ENCODE results near the gene GCSAM.

Gene GCSAM

DNA sequence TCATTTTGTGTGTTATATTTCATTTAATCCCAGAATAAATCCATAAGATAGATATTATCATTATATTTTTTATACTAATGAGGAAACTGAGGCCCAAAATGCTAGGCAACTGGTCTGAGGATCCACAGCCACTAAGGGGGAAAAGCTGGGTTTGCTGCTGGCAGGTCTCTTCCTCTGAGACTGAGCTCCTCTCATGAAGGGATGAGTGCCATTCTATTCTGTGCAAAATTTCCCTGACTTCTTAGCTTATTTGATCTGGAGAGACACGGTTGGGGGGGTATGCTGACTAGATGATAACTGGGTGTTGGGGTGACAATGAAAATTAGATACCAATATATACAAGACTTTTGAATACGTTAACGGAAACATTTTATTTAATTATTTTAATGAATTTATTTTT lies 1.9 kb downstream of the GCSAM start:
- peak overlapping the region; percentile 68 for H3K4me3 ChIP-seq (ENCODE audit: low read depth, low read length)
- TF ChIP-seq, protein P1, sequence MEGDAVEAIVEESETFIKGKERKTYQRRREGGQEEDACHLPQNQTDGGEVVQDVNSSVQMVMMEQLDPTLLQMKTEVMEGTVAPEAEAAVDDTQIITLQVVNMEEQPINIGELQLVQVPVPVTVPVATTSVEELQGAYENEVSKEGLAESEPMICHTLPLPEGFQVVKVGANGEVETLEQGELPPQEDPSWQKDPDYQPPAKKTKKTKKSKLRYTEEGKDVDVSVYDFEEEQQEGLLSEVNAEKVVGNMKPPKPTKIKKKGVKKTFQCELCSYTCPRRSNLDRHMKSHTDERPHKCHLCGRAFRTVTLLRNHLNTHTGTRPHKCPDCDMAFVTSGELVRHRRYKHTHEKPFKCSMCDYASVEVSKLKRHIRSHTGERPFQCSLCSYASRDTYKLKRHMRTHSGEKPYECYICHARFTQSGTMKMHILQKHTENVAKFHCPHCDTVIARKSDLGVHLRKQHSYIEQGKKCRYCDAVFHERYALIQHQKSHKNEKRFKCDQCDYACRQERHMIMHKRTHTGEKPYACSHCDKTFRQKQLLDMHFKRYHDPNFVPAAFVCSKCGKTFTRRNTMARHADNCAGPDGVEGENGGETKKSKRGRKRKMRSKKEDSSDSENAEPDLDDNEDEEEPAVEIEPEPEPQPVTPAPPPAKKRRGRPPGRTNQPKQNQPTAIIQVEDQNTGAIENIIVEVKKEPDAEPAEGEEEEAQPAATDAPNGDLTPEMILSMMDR (IDR thresholded peaks at IDR 0.05; ENCODE audit: low read depth, low read length, missing control alignments): no peak
- DNase-seq (ENCODE audit: low read depth): no peak

DNA sequence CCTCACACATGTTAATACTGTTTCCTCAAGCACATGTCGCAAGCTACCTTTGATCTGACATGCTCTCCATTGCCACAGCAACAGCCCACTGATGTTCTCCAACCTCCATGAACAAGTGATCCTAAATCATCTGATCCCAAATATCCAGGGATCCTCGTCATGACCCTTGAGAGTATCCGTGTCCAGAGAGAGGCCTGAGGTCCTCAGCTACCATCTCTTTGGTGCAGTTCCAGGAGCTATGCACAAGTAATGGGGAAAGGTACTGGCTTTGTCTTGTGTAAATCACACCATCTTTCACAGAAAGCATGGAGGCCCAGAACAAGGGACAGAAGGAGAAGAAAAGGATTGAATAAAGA lies 2.4 kb downstream of the GCSAM start:
- no peak for DNase-seq (ENCODE audit: low read depth)
- H3K4me3 ChIP-seq (ENCODE audit: low read depth, low read length): peak overlapping the region; percentile 68
- TF ChIP-seq, protein P1 (IDR thresholded peaks at IDR 0.05; ENCODE audit: low read depth, low read length, missing control alignments): no peak

DNA sequence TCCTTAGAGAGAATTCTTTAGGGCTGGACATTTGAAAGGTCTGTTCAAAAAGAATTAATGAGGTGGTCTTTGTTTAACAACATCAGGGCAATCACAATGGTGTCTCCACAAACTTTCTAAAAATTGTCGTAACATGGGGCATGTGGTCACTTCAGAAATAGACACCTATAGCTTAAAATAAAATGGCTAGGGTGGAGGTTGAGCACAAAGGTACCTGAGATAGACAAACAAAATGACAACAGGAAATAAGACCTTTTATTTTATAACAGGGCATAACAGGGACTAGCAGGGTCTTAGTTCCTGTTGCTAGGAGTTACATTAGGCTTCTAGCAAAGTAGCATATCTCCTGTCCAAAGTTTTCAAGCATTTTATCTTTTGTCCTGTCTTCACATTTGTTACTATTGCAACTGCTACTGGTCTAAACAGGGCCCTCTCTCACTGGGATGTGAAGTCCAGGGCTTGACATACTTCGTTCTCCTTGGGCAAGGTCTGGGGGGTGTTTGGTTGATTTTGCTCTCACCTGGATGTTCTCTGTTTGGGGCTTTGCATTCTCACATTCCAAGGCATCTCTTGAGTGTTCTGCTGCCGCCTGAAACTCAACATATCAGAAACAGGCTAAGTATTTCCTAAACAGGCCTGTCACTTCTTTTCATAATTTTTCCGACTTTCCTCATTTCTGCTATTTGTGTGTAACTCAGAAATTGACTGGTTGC lies 3.0 kb downstream of the GCSAM start:
- no peak for DNase-seq (ENCODE audit: low read depth)
- peak overlapping the region; percentile 68 for H3K4me3 ChIP-seq (ENCODE audit: low read depth, low read length)

DNA sequence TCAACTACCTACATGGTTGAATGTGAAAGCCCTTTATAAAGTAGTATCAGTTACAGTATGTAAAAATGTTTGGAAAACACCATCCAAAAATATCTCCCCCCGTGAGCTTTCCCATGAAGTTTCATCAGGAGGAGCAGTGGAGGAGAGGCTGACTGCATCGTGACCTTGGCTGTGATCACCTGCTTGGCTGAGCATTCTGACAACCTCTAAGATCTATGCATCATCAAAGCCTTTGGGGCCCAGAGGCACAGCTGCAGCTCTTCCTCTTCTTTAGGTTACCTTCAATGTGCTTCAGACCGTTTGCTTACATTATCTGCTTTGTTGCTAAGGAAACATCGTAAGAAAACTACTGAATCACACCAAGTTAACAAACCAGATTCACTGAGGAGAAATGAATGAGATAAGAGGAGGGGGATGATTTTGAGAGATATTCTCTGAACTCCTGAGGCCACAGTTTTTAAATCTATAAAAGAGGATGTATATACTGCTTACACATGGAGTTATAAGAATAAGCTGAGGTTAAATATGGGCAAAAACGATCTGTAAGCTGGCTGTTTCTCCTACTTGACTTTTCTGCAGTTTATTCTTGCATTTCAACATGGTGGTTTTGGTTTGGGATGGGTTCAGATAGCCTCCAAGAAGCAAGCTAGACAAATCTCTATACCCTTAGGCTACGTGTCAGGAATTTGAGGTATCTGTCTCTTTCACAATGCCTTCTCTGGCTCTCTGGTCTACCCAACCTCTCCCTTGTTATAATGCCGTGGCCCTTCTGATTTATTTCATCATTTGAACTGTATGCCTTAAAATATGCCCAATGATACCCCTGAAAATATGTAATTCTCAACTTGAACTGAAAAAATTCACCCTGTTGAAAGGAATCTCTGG lies 4.0 kb downstream of the GCSAM start:
- TF ChIP-seq, protein P1 (IDR thresholded peaks at IDR 0.05; ENCODE audit: low read depth, low read length, missing control alignments): no peak
- DNase-seq (ENCODE audit: low read depth): peak; percentile 78
- H3K4me3 ChIP-seq (ENCODE audit: low read depth, low read length): peak overlapping the region; percentile 68

More for the DNA sequence above, 3.0 kb downstream of the GCSAM start:
- TF ChIP-seq, protein P1 (IDR thresholded peaks at IDR 0.05; ENCODE audit: low read depth, low read length, missing control alignments): no peak

DNA sequence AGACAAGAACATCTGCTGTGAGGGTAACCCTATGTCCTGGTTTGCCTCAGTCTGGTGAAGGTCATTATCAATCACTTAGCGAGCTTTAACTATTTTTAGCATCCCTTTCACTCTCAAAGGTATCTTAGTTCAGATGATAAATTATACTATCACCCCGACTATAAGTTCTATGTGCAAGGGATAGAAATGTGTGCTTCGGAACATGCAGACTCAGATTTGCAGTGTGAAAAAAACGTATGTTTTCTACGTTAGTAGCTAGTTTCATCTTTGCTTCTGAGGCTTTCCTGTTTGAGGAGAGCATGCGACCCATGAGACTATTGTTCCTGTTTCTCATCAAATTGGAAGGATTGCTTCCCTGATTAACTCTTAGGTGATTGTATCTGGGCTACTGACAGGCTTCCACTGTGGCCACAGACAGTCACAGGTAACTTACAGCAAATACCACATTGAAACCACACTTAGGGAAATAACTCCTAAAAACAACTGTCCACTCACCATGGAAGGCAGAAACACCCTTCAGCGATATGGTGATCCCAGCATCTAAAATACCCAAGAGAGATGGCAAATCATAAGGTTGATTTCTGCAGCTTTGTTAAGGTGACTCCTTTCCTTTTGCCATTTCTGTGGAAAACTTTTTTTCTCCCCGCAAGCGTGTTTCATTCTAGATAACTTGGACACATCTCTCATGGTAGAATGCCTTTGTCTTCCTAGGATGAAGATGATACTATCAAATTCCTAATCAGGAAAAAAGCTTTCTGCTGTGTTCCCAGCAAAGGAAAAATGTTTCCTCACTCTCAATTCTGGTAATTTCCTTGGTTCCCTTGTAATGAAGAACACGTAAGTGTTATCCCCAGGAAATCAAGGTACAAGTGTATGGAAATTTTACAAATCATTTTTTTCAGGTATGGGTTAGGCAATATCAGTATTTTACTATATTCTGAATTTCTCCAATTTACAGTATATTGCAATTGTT lies 5.2 kb downstream of the GCSAM start:
- DNase-seq (ENCODE audit: low read depth): no peak
- H3K4me3 ChIP-seq (ENCODE audit: low read depth, low read length): peak overlapping the region; percentile 32; the same call in 1 of the 2 replicates
- TF ChIP-seq, protein P1 (IDR thresholded peaks at IDR 0.05; ENCODE audit: low read depth, low read length, missing control alignments): no peak

GRCh38 chr3:112126511-112126911 lies 6.5 kb downstream of the GCSAM start:
- TF ChIP-seq, protein P1 (IDR thresholded peaks at IDR 0.05; ENCODE audit: low read depth, low read length, missing control alignments): no peak
- no peak for DNase-seq (ENCODE audit: low read depth)
- H3K4me3 ChIP-seq (ENCODE audit: low read depth, low read length): peak overlapping the region; percentile 35; the same call in 1 of the 2 replicates

All from GM12864 (cell line).